ELR (cell line): Measurements from ENCODE around the gene NCS1.
"Not testable (repeated sequence)": the region's sequence is repeated elsewhere in the genome, so short reads cannot be mapped to it uniquely, and the experiment has no call there.

ENCODE experiments used
- DNase-seq: peaks from one replicate; pipeline ENCODE4 v3.0.0-alpha.2; 2015; ENCODE audit warnings: low read depth

NCS1 gene

GRCh38 chr9:130239741-130240241 lies 67.6 kb downstream of the NCS1 start:
- peak; percentile 58 for DNase-seq

DNA sequence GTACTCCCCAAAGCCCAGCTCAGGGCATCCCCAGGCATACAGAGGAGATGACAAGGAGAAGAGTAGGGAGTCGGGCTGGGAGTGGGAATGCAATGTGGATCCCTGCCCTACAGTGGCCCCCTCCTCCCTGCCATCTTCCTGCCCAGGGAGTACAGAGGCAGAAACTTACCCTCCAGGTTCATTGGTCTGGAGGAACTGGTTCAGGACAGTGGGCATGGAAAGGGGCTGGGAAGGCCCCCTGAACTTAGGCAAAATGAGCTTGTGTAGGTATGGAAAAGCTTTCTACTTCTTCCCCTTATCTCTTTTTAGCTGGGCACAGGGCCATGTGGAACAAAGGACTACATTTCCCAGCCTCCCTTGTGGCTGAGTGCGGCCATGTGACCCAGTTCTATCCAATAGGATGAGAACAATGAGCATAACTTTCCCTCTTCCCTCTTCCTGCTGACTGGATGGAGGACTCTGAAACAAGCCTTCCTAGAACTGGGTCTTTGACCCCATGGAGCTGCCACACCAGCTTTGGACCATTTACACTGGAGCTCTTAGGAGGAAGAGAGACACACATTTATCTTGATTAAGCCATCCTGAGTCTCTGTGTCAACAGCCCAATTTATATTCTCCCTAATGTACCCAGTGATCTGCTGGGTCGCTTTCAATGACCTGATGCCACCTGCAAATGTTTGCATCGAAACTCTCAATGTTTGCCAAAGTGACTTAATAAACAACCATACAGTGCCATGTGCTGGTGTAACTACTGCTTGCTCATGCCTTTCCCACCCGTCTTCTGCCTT lies 68.4 kb downstream of the NCS1 start:
- DNase-seq = peak; percentile 77

DNA sequence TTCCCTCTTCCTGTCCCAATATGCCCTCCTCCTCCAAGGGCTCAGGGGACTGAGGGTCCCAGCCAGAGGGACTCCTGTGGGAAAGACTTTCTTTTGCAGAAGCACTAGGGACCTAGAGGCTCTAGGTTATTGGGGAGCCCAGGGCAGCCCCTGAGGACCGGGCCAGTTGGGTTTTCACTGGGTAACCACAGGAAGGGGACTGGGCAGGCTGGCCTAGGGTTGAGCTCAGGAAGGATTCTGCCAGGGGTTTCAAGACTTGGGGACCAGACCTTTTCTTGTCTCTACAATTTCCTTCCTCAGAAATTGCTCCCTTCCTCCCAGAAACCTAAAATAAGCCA lies 69.0 kb downstream of the NCS1 start:
- no peak for DNase-seq

- DNase-seq = no peak
Measured at GRCh38 chr9:130242270-130243014, 70.2 kb downstream of the NCS1 start.

GRCh38 chr9:130243015-130243881 lies 71.0 kb downstream of the NCS1 start:
- DNase-seq = peak; percentile 70

- DNase-seq = no peak
Measured at GRCh38 chr9:130243882-130244170, 71.6 kb downstream of the NCS1 start.

DNA sequence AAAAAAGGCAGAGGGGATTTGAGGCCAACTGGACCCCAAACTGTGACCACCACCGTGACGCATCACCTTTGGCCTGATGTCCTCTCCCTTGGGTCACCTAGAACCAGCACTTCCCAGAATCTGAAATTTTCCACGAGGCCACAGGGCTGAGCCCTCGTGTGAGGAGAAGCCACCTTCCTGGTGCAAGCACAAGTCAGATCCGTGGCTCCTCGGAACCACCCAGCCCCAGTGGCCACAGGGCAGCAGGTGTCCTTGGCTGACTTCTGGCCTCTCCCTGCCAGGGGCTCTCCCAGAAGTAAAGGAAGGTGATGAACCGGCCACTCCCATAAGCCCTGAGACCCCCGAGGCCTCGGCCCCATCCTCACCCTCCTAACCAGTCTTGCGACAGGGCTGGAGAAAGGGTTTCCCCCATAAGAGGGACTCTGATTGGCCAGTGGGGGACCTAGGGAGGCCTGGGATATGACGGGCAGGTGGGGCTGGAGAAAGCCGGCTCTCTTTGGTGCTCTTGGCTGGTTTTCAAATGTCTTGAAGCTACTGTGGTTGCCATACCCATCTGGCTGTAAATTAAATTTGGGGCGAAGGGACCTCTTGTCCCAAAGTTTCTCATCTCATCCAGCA lies 72.5 kb downstream of the NCS1 start:
- no peak for DNase-seq

- DNase-seq = no peak
Measured at GRCh38 chr9:130245474-130245873, 73.3 kb downstream of the NCS1 start.

DNA sequence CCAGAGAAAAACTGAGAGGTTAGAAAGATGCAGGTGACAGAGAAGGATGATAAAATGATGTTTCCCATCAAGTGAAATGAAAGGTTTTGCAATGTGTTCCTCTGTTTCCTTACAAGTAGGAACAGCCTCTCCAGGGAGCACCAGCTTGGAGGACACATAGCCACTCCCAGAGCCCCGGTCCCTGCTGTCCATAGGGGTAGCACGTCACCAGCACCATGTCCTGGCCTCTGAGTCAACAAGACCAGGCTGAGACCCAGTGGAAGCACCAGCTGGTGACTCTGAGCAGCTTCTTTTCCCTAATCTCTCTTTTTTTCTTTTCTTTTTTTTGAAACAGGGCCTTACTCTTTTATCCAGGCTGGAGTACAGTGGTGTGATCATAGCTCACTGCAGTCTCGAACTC lies 73.9 kb downstream of the NCS1 start:
- no peak for DNase-seq

- DNase-seq = no peak
Measured at GRCh38 chr9:130254747-130255630, 82.8 kb downstream of the NCS1 start.

- DNase-seq = no peak
Measured at GRCh38 chr9:130255631-130256134, 83.5 kb downstream of the NCS1 start.

DNA sequence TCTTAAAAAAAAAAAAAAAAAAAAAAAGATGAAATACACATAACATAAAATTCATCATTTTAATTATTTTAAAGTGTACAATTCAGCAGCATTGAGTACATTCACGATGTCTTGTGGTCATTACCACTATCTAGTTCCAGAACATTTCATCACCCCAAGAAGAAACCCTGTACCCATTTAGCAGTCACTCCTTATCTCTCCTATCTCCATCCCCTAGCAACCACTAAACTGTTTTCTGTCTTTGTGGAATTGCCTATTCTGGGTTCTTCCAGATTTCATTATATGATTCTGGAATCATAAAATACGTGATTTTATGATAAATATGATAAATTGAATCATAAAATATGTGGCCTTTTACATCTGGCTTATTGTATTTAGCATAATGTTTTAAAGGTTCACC lies 84.4 kb downstream of the NCS1 start:
- no peak for DNase-seq

DNA sequence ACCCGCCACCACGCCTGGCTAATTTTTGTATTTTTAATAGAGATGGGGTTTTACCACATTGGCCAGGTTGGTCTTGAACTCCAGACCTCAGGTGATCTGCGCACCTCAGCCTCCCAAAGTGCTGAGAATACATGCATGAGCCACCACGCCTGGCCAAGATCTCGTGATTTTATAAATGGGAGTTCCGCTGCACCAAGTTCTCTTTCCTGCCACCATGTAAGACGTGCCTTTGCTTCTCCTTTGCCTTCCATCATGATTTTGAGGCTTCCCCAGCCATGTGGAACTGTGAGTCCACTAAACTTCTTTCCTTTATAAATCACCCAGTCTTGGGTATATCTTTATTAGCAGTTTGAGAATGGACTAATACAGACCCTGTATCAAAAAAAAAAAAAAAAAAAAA lies 85.9 kb downstream of the NCS1 start:
- DNase-seq = not testable (repeated sequence)

- no peak for DNase-seq
Measured at GRCh38 chr9:130259044-130259443, 86.8 kb downstream of the NCS1 start.

- DNase-seq = no peak
Measured at GRCh38 chr9:130260816-130261765, 88.9 kb downstream of the NCS1 start.

GRCh38 chr9:130262061-130262745 lies 90.0 kb downstream of the NCS1 start:
- no peak for DNase-seq

- no peak for DNase-seq
Measured at GRCh38 chr9:130262771-130263170, 90.6 kb downstream of the NCS1 start.

GRCh38 chr9:130263601-130264413 lies 91.6 kb downstream of the NCS1 start:
- peak; percentile 36 for DNase-seq
